GM19324 (cell line): Measurements from ENCODE around the gene NTM.

Experiments
- ATAC-seq: cut with Tn5 transposase; IDR thresholded peaks from one replicate; pipeline ENCODE4 v1.9.1; 2021; ENCODE audit warnings: mild to moderate bottlenecking, moderate library complexity; ENCODE audit not compliant: unreplicated experiment, low FRiP score

The NTM gene

GRCh38 chr11:131693756-131694155, 323.3 kb downstream of the NTM start:
- ATAC-seq = no peak

GRCh38 chr11:131694526-131695424, 324.4 kb downstream of the NTM start:
- ATAC-seq = peak; percentile 82

GRCh38 chr11:131695889-131696429, 325.5 kb downstream of the NTM start:
- ATAC-seq = no peak

GRCh38 chr11:131696690-131697089, 326.3 kb downstream of the NTM start:
- ATAC-seq = no peak

- ATAC-seq = no peak
These were observed 332.9 kb downstream of the NTM start for GRCh38 chr11:131703311-131703710.

GRCh38 chr11:131704682-131705081, 334.3 kb downstream of the NTM start:
- ATAC-seq = no peak

- no peak for ATAC-seq
These were observed 340.1 kb downstream of the NTM start for GRCh38 chr11:131710511-131710910.

- ATAC-seq = no peak
These were observed 342.5 kb downstream of the NTM start for GRCh38 chr11:131712897-131713296.

- ATAC-seq = no peak
These were observed 343.2 kb downstream of the NTM start for GRCh38 chr11:131713529-131714134.

GRCh38 chr11:131717616-131718015, 347.2 kb downstream of the NTM start:
- ATAC-seq = no peak

GRCh38 chr11:131723088-131723487, 352.7 kb downstream of the NTM start:
- ATAC-seq = no peak

- no peak for ATAC-seq
These were observed 354.1 kb downstream of the NTM start for GRCh38 chr11:131724436-131724975.

- no peak for ATAC-seq
These were observed 364.5 kb downstream of the NTM start for GRCh38 chr11:131734871-131735270.

- ATAC-seq = no peak
These were observed 366.9 kb downstream of the NTM start for GRCh38 chr11:131737357-131737756.

- no peak for ATAC-seq
These were observed 368.9 kb downstream of the NTM start for GRCh38 chr11:131739243-131739882.

GRCh38 chr11:131744847-131745246, 374.4 kb downstream of the NTM start:
- no peak for ATAC-seq

- no peak for ATAC-seq
These were observed 375.0 kb downstream of the NTM start for GRCh38 chr11:131745405-131745804.

GRCh38 chr11:131746201-131746600, 375.8 kb downstream of the NTM start:
- no peak for ATAC-seq

GRCh38 chr11:131748151-131749050, 378.0 kb downstream of the NTM start:
- ATAC-seq = peak; percentile 70

- ATAC-seq = no peak
These were observed 378.7 kb downstream of the NTM start for GRCh38 chr11:131749101-131749500.
